NCI-H2107 treated with DMSO at 0.1 percent for 48 hours (cell line): ENCODE results near the gene SUMO3.

Experiments used
- DNase-seq: peaks from one replicate; lab custom pipeline; 2025; ENCODE audit not compliant: unreplicated experiment; lab: John Stamatoyannopoulos, UW

Gene SUMO3

DNA sequence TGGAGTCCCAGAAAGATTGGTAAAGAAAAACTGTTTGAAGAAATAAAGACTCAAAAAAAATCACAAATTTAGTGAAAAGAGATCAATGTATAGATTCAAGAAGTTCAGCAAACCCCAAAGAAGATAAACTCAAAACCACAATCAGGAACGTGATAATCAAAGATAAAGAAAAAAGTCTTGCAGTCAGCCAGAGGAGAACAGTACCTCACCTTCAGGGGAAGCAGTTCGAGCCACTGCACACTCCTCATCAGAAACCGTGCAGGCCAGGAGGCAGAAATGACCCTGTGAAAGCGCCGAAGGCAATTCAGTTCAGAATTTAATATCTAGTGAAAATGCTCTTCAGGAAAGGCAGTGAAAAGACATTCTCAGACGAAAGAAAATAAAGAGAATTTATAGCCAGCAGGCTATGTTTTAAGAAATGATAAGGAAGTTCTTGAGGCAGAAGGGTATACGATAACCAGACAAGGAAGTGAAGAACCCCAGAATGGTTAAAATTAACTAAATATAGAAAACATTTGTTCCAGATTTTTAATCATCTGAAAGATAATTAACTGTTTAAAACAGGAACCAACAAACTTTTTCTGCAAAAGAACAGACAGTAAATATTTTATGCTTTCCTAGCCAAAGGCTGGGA, 13.5 kb upstream of the SUMO3 start:
- DNase-seq: no peak

GRCh38 chr21:44829507-44830092, 11.7 kb upstream of the SUMO3 start:
- DNase-seq: no peak

- no peak for DNase-seq
Observed at GRCh38 chr21:44828362-44829056, 10.6 kb upstream of the SUMO3 start.

- no peak for DNase-seq
Observed at GRCh38 chr21:44823179-44823660, 5.4 kb upstream of the SUMO3 start.

DNA sequence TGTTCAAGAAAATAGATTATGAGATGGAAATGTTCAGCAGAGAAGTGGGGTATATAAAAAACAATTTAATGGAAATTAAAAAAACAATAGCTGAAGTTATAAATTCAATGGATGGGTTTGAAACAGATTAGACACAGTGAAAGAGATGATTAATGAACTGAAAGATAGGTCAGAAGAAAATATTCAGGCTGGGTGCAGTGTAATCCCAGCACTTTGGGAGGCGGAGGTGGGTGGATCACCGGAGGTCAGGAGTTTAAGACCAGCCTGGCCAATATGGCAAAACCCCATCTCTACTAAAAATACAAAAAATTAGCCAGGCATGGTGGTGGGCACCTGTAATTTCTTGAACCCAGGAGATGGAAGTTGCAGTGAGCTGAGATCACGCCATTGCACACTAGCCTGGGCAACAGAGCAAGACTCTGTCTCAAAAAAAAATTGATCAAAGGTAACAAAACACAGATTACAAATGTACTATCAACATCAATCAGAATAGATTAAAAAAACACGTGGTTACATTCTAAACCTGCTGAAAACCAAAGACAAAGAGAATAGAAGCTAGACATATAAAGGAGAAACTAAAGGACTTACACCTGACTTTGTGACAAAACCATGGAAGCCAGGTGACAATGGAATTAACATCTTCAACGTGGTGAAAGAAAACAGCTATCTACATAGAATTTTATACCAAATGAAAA, 4.8 kb upstream of the SUMO3 start:
- no peak for DNase-seq

DNA sequence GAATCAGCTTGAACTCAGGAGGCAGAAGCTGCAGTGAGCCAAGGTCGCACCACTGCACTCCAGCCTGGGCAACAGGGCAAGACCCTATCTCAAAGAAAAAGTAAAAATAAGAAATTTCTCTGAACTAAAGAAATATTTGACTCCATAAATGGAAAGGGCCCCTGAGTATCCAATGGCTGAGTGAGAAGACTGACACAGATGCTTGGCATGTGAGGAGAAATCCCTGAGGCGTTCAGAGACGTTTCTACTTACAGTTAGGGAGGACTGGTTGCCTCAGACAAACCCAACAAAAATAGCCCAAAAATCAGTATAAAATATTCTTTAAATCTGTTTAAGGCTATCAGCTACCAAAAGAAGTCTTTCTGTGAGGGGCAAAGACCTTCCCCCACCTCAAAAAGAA, 3.0 kb upstream of the SUMO3 start:
- DNase-seq: no peak

- no peak for DNase-seq
Observed at GRCh38 chr21:44819283-44820243, 1.7 kb upstream of the SUMO3 start.

GRCh38 chr21:44818640-44819011, 764 bp upstream of the SUMO3 start:
- DNase-seq: no peak

GRCh38 chr21:44817506-44817880, 369 bp downstream of the SUMO3 start:
- DNase-seq: peak; percentile 26

DNA sequence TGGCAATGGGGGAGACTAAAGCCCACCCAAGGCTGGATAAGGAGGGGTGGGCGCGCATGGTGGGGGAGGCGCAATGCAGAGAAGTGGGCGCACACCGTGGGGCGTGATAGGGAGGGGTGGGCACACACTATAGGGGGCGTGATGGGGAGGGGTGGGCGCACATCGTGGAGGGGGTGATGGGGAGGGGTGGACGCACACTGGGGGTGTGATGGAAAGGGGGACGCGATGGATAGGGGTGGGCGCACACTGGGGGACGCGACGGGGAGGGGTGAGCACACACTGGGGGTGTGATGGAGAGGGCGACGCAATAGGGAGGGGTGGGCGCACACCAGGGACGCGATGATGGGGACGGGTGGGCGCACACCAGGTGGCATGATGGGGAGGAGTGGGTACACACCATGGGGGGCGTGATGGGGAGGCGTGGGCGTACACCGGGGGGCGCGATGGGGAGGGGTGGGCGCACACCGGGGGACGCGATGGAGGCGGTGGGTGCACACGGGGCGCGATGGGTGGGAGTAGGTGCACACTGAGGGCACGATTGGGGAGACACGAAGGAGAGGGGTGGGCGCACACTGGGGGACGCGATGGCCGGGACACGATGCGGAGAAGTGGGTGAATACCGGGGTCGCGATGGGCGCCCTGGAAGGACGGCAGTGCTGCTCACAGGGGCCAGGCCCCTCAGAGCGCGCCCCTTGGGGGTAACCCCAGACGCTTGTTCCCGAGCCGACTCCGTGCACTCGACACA, 929 bp downstream of the SUMO3 start:
- DNase-seq: no peak

DNA sequence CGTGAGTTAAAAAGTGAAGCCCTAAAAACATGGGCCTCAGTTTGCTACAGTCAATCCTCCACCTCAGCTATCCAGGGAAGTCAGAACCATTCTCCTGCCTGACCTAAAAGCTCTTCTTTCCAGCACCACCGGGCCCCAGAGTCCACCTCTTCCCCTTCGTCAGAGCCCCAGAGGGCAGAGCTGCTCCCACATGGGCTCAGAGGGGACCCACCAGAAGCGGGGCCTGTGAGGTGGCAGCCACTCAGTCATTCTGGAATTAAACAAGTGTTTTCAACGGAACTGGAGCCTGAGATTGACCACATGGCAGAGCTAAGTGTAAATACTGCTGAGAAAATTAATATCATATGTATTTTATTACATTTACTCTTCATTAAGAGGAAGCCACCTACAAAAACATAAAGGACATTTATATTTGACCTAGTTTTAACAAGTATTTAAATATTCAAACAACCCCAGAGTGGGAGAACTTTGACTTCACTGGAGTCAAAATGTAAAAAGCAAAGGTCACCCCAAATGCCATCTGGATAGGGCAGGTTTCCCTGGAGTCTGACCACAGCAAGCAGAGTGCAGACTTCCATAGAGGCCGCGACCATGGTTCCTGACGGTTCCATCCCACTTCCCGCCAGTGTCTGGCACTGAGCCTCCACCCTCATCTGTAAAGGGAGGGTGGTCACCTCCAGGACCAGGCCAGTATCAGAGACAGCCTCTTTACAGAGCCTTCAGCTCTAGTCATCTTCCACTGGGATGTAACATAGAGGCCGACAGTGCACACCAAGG, 1.8 kb downstream of the SUMO3 start:
- no peak for DNase-seq

DNA sequence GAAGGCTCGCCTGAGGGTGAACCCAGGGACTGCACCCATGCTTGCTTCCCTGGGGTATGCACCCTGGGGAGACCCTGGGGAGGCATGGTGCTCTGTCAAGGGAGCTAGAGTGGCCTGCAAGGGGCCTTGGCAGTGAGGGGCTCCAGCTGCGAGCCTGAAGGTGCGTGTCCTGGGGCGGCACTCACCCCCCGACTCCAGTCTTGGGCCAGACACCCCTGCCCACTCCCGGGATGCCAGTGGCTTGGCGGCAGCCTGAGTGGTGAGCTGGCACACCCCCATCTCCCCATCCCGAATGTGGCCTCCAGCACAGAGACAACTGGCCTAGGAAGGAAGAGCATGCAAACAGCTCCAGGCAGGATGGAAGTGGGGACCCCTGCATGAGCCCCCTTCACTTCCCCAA, 2.6 kb downstream of the SUMO3 start:
- DNase-seq: no peak

DNA sequence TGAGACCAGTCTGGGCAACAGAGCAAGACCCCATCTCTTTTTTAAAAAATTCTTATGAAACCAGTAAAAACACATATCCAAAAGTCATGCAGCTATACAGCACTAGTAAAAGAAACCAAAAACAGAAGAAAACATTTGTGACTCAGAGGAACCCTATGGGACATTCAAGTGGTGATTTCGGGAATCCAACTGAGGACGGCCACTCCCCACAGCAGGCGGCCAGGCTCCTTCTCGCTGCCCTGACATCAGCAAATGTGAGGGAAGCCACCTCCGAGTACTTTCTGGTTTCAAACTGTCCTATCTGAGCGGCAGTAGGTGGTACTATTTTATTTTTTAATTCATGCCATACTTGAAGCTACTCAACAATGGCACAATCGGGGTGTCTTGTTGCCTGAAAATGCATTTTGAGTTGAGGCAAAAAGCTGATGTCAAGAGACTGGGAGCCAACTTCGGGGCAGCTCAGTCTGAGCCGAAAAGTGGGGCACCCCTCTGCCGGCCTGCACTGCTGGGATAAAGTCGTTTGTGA, 3.3 kb downstream of the SUMO3 start:
- DNase-seq: no peak

GRCh38 chr21:44813727-44814126, 4.1 kb downstream of the SUMO3 start:
- DNase-seq: no peak

DNA sequence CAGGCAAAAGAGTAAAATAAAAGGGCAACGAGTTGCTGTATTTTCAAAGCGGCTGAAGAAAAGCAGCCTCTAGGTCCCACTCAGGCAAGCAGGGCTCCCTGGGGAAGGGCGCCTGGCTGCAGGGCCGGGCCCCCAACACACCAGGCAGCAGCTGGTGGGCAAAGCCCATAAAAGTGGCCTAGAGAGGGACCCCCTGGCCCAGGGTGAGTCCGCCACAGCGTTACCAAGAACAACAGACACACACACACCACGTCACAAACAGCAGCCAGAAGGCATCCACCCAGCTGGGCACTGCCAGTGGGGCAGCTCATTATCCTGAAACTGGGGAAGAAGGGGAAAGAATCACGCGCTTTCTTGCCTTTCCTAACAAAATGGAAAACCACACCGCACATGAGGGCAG, 4.7 kb downstream of the SUMO3 start:
- no peak for DNase-seq

GRCh38 chr21:44812640-44813039, 5.2 kb downstream of the SUMO3 start:
- no peak for DNase-seq

DNA sequence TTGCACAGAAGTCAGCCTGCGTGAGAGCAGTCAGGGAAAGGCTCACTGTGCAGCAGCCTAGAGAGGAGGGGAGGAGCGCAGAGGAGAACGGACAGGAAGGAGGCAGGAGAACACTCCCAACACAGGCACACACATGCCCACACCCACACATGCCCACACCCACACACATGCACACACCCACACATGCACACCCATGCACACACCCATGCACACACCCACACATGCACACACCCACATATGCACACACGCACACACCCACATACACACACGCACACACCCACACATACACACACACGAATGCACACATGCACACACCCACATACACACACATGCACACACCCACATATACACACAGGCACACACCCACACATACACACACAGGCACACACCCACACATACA, 7.1 kb downstream of the SUMO3 start:
- DNase-seq: no peak

GRCh38 chr21:44805859-44806258, 12.0 kb downstream of the SUMO3 start:
- DNase-seq: no peak

DNA sequence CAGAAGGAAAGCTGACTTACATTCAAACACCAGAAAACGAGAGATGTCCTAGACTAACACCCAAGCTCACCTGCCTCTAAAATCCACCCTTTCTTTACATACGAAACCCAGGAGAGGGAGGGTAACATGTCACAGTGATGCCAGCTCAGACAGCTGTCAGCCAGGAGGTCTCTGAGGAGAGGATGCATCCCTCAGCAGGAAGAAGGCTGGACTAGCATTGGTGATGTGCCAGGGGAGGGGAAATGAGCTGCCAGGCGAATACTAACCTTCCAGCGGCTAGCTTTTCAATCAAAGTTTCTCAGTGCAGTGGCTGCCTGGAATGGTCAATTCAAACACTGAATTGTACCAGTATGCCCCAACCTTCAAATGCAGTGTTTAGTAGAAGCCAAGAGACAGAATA, 12.6 kb downstream of the SUMO3 start:
- DNase-seq: no peak
